ENCODE data around the gene TM7SF3. TPM values are rescaled to one million over a fixed set of nuclear protein-coding genes. Genes with fewer than 3 reads are reported as not detected.
"Not testable (repeated sequence)": the region's sequence is repeated elsewhere in the genome, so short reads cannot be mapped to it uniquely, and the experiment has no call there.

TM7SF3 gene
- total RNA-seq, 4 donors from 2014 or later, result 32.8 to 70.6 (median 47.4) TPM

DNA sequence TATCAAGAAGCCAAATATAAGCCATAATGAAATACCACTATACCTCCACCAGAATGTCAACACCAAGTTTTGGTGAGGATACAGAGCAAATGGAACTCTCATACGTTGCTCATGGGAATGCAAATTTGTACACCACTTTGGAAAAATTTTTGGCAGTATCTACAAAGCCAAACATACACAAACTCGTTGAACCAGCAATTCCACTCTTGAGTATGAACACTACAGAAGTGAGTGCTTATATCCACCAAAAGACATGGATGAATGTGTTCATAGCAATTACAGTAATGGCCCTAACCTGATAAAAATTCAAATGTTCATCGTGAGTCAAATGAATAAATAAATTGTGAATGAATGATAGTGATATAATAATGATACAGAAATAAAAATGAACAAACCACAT, 43.4 kb upstream of the TM7SF3 start:
- intact Hi-C loops (cut with DNase I; ENCODE audit: low total_unique reads), result no loop called here
- Histone ChIP-seq H3K4me3 (no peak overlapping the region), H3K27me3 (no peaks in the 10 kb centered on the region), H3K36me3 (no peaks in the 10 kb centered on the region), H3K4me1 (no peaks in the 10 kb centered on the region), H3K9me3 (no peaks in the 10 kb centered on the region), H3K27ac (no peak overlapping the region)
- no peak for DNase-seq
- no peak for TF ChIP-seq POLR2A (IDR thresholded peaks at IDR 0.05)
- TF ChIP-seq, protein P1, sequence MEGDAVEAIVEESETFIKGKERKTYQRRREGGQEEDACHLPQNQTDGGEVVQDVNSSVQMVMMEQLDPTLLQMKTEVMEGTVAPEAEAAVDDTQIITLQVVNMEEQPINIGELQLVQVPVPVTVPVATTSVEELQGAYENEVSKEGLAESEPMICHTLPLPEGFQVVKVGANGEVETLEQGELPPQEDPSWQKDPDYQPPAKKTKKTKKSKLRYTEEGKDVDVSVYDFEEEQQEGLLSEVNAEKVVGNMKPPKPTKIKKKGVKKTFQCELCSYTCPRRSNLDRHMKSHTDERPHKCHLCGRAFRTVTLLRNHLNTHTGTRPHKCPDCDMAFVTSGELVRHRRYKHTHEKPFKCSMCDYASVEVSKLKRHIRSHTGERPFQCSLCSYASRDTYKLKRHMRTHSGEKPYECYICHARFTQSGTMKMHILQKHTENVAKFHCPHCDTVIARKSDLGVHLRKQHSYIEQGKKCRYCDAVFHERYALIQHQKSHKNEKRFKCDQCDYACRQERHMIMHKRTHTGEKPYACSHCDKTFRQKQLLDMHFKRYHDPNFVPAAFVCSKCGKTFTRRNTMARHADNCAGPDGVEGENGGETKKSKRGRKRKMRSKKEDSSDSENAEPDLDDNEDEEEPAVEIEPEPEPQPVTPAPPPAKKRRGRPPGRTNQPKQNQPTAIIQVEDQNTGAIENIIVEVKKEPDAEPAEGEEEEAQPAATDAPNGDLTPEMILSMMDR (IDR thresholded peaks at IDR 0.05), result no peak

DNA sequence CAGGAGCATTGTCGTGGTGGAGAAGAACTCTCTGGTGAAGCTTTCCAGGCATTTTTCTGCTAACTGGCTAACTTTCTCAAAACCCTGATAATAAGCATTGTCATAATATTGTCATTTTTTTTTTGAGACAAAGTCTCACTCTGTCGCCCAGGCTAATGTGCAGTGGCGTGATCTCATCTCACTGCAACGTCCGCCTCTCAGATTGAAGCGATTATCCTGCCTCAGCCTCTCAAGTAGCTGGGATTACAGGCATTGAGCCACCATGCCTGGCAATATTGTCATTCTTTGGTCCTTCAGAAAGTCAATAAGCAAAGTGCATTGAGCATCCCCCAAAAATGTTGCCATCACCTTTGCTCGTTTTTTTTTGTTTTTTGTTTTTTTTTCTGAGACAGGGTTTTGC, 41.8 kb upstream of the TM7SF3 start:
- H3K4me3 ChIP-seq, result no peak overlapping the region
- H3K9me3 ChIP-seq, result no peaks in the 10 kb centered on the region
- no peaks in the 10 kb centered on the region for H3K36me3 ChIP-seq
- H3K4me1 ChIP-seq, result no peaks in the 10 kb centered on the region
- H3K27me3 ChIP-seq, result no peaks in the 10 kb centered on the region
- no peak for TF ChIP-seq POLR2A (IDR thresholded peaks at IDR 0.05)
- TF ChIP-seq, protein P1 (IDR thresholded peaks at IDR 0.05), result no peak
- intact Hi-C loops (cut with DNase I; ENCODE audit: low total_unique reads), result no loop called here
- no peak overlapping the region for H3K27ac ChIP-seq
- no peak for DNase-seq

DNA sequence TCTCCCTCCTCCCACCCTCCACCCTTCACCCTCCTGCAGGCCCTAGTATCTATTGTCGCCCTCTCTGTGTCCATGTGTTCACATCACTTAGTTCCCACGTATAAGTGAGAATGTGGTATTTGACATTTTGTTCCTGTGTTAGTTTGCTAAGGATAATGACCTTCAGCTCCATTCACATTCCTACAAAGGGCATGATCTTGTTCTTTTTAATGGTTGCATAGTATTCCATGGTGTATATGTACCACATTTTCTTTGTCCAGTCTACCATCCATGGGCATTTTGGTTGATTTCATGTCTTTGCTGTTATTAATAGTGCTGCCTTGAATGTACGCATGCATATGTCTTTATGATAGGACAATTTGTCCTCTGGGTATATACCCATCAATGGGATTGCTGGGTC, 38.6 kb upstream of the TM7SF3 start:
- TF ChIP-seq POLR2A (IDR thresholded peaks at IDR 0.05), result no peak
- TF ChIP-seq, protein P1 (IDR thresholded peaks at IDR 0.05), result no peak

DNA sequence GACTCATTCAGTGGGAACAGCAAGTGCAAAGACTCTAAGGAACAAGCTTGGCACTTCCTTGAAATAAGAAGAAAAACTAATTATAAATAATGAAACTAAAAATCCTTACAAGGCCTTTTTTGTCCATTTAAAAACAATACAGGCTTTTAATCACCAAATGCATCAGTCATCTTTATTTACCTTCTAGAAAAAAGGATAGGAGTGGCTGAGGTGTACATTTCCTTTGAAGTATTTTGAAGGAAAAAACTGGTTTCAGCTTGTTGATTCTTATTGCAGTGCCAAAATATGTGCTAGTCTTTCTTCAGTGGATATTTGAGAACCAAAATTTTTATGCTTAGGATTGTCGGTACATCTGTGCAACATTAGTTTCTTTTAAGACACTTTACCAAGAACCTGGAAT, 38.0 kb upstream of the TM7SF3 start:
- TF ChIP-seq POLR2A (IDR thresholded peaks at IDR 0.05), result no peak
- TF ChIP-seq, protein P1 (IDR thresholded peaks at IDR 0.05), result no peak
- H3K36me3 ChIP-seq, result no peaks in the 10 kb centered on the region
- no peaks in the 10 kb centered on the region for H3K4me1 ChIP-seq
- no peak for DNase-seq
- no peaks in the 10 kb centered on the region for H3K9me3 ChIP-seq
- H3K27ac ChIP-seq, result no peak overlapping the region
- intact Hi-C loops (cut with DNase I; ENCODE audit: low total_unique reads), result no loop called here
- no peak overlapping the region for H3K4me3 ChIP-seq
- H3K27me3 ChIP-seq, result no peaks in the 10 kb centered on the region

More for the DNA sequence above, 38.6 kb upstream of the TM7SF3 start:
- no peak for DNase-seq
- Histone ChIP-seq H3K27me3 (no peaks in the 10 kb centered on the region), H3K27ac (no peak overlapping the region), H3K4me3 (no peak overlapping the region), H3K4me1 (no peaks in the 10 kb centered on the region), H3K36me3 (no peaks in the 10 kb centered on the region), H3K9me3 (no peaks in the 10 kb centered on the region)
- intact Hi-C loops (cut with DNase I; ENCODE audit: low total_unique reads), result no loop called here

DNA sequence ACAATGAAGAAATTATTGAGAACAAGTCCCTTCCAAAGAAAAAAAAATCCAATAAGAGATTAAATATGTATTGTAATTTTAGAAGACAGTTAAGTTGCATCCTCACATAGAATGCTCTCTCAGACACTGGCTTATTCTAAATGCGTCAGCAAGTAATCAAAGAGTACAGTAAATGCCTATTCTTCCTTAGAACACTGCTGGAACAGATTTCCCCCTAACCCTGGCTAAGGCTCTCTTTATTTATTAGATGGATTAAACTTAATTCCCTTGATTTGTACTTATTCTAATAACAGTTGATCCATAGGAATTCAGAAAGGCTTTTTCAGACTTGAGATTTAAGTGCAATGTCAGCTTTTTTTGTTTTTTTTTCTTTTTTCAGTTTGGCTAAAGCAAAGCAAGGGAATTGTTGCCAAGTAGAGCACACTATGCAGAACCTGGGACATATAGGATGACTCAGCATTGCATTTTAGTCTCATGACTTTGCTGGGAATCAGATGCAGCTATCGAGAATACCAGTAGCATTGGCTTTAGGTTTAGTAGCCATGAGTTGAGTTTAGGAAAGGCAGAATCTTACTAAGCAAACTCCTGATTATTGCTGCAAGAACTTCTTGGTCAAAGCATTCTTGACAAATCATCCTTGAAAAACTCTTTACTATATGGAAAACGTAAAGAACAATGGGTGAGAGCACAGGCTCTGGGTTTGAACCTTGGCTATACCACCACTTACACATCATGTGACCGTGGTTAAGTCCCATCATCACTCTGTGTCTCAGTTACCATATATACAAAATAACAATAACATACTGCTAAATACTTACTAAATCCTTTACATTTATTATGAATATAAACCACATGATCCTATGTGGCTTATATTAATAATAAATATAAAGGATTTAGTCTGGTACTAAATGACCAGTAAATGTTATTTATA, 34.9 kb upstream of the TM7SF3 start:
- no peak overlapping the region for H3K4me3 ChIP-seq
- DNase-seq, result no peak
- no peaks in the 10 kb centered on the region for H3K36me3 ChIP-seq
- TF ChIP-seq, protein P1 (IDR thresholded peaks at IDR 0.05), result no peak
- no peak for TF ChIP-seq POLR2A (IDR thresholded peaks at IDR 0.05)
- H3K27me3 ChIP-seq, result no peaks in the 10 kb centered on the region
- H3K27ac ChIP-seq, result no peak overlapping the region
- H3K4me1 ChIP-seq, result no peaks in the 10 kb centered on the region
- no peaks in the 10 kb centered on the region for H3K9me3 ChIP-seq
- intact Hi-C loops (cut with DNase I; ENCODE audit: low total_unique reads), result no loop called here

DNA sequence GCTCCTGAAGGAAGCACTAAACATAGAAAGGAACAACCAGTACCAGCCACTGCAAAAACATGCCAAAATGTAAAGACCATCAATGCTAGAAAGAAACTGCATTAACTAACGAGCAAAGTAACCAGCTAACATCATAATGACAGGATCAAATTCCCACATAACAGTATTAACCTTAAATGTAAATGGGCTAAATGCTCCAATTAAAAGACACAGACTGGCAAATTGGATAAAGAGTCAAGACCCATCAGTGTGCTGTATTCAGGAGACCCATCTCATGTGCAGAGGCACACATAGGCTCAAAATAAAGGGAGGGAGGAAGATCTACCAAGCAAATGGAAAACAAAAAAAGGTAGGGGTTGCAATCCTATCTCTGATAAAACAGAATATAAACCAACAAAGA, 27.8 kb upstream of the TM7SF3 start:
- intact Hi-C loops (cut with DNase I; ENCODE audit: low total_unique reads); H3K27me3 ChIP-seq; H3K27ac ChIP-seq; H3K9me3 ChIP-seq; H3K4me1 ChIP-seq; H3K36me3 ChIP-seq; H3K4me3 ChIP-seq; DNase-seq: not testable (repeated sequence)

DNA sequence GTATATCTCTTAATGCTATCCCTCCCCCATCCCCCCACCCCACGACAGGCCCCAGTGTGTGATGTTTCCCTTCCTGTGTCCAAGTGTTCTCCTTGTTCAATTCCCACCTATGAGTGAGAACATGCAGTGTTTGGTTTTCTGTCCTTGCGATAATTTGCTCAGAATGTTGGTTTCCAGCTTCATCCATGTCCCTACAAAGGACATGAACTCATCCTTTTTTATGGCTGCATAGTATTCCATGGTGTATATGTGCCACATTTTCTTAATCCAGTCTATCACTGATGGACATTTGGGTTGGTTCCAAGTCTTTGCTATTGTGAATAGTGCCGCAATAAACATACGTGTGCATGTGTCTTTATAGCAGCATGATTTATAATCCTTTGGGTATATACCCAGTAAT, 26.5 kb upstream of the TM7SF3 start:
- H3K4me1 ChIP-seq; H3K27me3 ChIP-seq; DNase-seq; intact Hi-C loops (cut with DNase I; ENCODE audit: low total_unique reads); H3K36me3 ChIP-seq; H3K4me3 ChIP-seq; H3K9me3 ChIP-seq; H3K27ac ChIP-seq: not testable (repeated sequence)
